Smooth muscle cell (in vitro differentiated cells): ENCODE data around the gene FABP7. TPM values are rescaled to one million over a fixed set of nuclear protein-coding genes. Genes with fewer than 3 reads are reported as not detected.

Experiments used
- DNase-seq: peaks from one replicate; lab custom pipeline; 2025; ENCODE audit not compliant: unreplicated experiment; lab: John Stamatoyannopoulos, UW
- H2AFZ ChIP-seq: fragments of 200-600 bp; sonication (generic); 2 replicates; pipeline ENCODE4 v1.6.0; 2016; ENCODE audit warnings: antibody characterized with exemption, low read depth, mild to moderate bottlenecking
- H3F3A ChIP-seq: fragments of 200-600 bp; sonication (generic); 2 replicates; pipeline ENCODE4 v1.6.0; 2017; ENCODE audit warnings: antibody characterized with exemption, low read depth
- H3K27ac ChIP-seq: fragments of 200-600 bp; sonication (generic); 2 replicates; pipeline ENCODE4 v1.5.1; 2016; ENCODE audit warnings: low read depth, mild to moderate bottlenecking
- H3K27me3 ChIP-seq: fragments of 200-600 bp; sonication (generic); 2 replicates; pipeline ENCODE4 v1.6.1; 2016; ENCODE audit warnings: low read depth, mild to moderate bottlenecking
- H3K36me3 ChIP-seq: fragments of 200-600 bp; sonication (generic); 2 replicates; pipeline ENCODE4 v1.5.1; 2016; ENCODE audit warnings: low read depth
- H3K4me1 ChIP-seq: fragments of 200-600 bp; sonication (generic); 2 replicates; pipeline ENCODE4 v1.5.1; 2016; ENCODE audit warnings: low read depth
- H3K4me2 ChIP-seq: fragments of 200-600 bp; sonication (generic); 2 replicates; pipeline ENCODE4 v1.6.0; 2016; ENCODE audit warnings: mild to moderate bottlenecking
- H3K4me3 ChIP-seq: fragments of 200-600 bp; sonication (generic); 2 replicates; pipeline ENCODE4 v1.5.1; 2016; ENCODE audit warnings: mild to moderate bottlenecking
- H3K79me2 ChIP-seq: fragments of 200-600 bp; sonication (generic); 2 replicates; pipeline ENCODE4 v1.6.0; 2016; ENCODE audit warnings: low read depth, mild to moderate bottlenecking
- H3K9ac ChIP-seq: fragments of 200-600 bp; sonication (generic); 2 replicates; pipeline ENCODE4 v1.6.0; 2016; ENCODE audit warnings: low read depth
- H3K9me3 ChIP-seq: fragments of 200-600 bp; sonication (generic); replicated peaks from 2 replicates; pipeline ENCODE4 v1.5.1; 2016; ENCODE audit warnings: low read depth
- H4K20me1 ChIP-seq: fragments of 200-600 bp; sonication (generic); 2 replicates; pipeline ENCODE4 v1.6.0; 2016; ENCODE audit warnings: low read depth
- CTCF ChIP-seq: fragments of 200-600 bp; sonication (generic); IDR thresholded peaks from 2 replicates; pipeline ENCODE4 v1.5.1; 2017; ENCODE audit warnings: borderline replicate concordance, mild to moderate bottlenecking, antibody characterized with exemption; ENCODE audit not compliant: insufficient read depth, poor library complexity, severe bottlenecking
- WGBS: methylation state at CpG from one replicate; pipeline ENCODE4 v1.1.7; 2016; ENCODE audit warnings: low lambda C conversion rate; 5-methylcytosine and 5-hydroxymethylcytosine counted together
- polyA plus RNA-seq: library from polyadenylated mRNA; unstranded; fragments of >200 nt; fragmentation: Nextera tagmentation; extraction: Ambion mirVana; gene quantifications from 2 replicates; pipeline ENCODE4 v1.2.1, GENCODE V29; 2016
- total RNA-seq: library from RNA; depleted of rRNA; stranded (reverse); fragments of >200 nt; gene quantifications from 2 replicates; pipeline ENCODE4 v1.2.3, GENCODE V29; 2014

Gene FABP7
- total and polyA plus RNA-seq, 2 experiments from 2014 or later = not detected

DNA sequence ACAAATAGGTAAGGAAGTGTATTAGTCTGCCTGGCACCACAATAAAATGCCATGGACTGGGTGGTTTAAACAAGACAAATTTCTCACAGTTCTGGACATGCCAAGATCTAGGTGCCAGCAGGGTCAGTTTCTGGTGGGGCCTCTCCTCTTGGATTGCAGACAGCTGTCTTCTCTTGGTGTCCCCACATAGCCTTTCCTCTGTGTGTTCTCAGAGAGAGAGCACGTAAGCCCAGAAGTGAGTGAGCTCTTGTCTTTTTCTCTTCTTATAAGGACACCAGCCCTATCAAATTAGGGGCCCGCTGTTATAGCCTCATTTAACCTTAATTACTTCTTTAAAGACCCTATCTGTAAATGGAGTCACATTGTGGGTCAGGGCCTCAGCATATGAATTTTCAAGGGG is 37.8 kb downstream of the FABP7 start:
- Histone ChIP-seq H3K36me3 (no peaks in the 10 kb centered on the region), H3K27me3 (no peaks in the 10 kb centered on the region), H3K9me3 (no peaks in the 10 kb centered on the region), H2AFZ (no peak overlapping the region), H3K4me1 (no peaks in the 10 kb centered on the region), H4K20me1 (no peaks in the 10 kb centered on the region), H3K4me3 (no peak overlapping the region), H3F3A (no peaks in the 10 kb centered on the region), H3K27ac (no peak overlapping the region), H3K4me2 (no peak overlapping the region), H3K79me2 (no peaks in the 10 kb centered on the region), H3K9ac (no peak overlapping the region)
- 67% methylated on average over 2 of the region's 2 CpGs for WGBS
- DNase-seq = no peak
- no peak for TF ChIP-seq CTCF

DNA sequence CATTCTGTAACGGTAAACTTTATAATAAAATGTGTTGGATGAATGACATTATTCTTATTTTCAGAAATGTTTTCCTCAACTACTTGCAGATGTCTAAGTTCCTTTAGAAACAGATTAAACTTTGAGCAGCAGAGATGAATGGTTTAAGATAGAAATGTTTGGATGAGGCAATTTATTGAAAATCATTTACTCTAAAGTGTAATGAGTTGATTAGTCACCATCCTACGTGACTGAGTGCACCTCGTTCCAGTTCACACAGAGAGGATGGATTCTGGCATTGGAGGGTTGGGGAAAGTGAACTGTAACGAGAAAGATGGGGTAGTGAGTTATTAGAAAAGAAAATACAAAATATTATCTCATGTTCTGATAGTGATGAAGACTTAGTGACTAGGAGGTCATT is 38.2 kb downstream of the FABP7 start:
- H3K4me2 ChIP-seq = no peak overlapping the region
- H3K27me3 ChIP-seq = no peaks in the 10 kb centered on the region
- no peak for TF ChIP-seq CTCF
- H3K9me3 ChIP-seq = no peaks in the 10 kb centered on the region
- H3K9ac ChIP-seq = no peak overlapping the region
- H2AFZ ChIP-seq = no peak overlapping the region
- 76% methylated on average over 4 of the region's 4 CpGs for WGBS
- no peaks in the 10 kb centered on the region for H3K79me2 ChIP-seq
- no peak for DNase-seq
- no peaks in the 10 kb centered on the region for H3F3A ChIP-seq
- no peaks in the 10 kb centered on the region for H3K4me1 ChIP-seq
- no peak overlapping the region for H3K4me3 ChIP-seq
- no peaks in the 10 kb centered on the region for H3K36me3 ChIP-seq
- H3K27ac ChIP-seq = no peak overlapping the region
- H4K20me1 ChIP-seq = no peaks in the 10 kb centered on the region

DNA sequence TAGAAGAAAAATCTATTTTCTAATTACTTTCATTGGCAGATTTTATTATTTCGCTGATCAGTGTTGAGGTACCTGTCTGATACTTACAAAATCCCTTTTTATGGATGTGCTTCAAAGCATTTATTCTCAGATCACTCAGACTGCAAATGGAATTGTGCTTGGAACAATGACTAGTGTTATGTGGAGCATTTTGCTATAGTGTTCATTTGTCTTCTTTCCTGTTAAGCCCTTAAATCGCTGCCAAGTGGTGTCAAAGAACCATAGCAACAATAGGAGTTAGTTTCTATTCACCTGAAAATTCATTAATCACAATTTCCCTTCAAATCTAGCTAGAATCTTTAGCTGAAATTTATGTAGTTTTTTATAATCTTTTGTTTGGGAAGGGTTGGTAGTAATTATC is 39.4 kb downstream of the FABP7 start:
- TF ChIP-seq CTCF = no peak
- no peak for DNase-seq
- no peaks in the 10 kb centered on the region for H3K4me1 ChIP-seq
- H3K36me3 ChIP-seq = no peaks in the 10 kb centered on the region
- no peaks in the 10 kb centered on the region for H3K79me2 ChIP-seq
- no peaks in the 10 kb centered on the region for H3K9me3 ChIP-seq
- H3K27me3 ChIP-seq = no peaks in the 10 kb centered on the region
- no peak overlapping the region for H3K9ac ChIP-seq
- H4K20me1 ChIP-seq = no peaks in the 10 kb centered on the region
- no peak overlapping the region for H3K4me3 ChIP-seq
- H3K4me2 ChIP-seq = no peak overlapping the region
- H2AFZ ChIP-seq = no peak overlapping the region
- no peak overlapping the region for H3K27ac ChIP-seq
- H3F3A ChIP-seq = no peaks in the 10 kb centered on the region
- 95% methylated on average over 2 of the region's 2 CpGs for WGBS

DNA sequence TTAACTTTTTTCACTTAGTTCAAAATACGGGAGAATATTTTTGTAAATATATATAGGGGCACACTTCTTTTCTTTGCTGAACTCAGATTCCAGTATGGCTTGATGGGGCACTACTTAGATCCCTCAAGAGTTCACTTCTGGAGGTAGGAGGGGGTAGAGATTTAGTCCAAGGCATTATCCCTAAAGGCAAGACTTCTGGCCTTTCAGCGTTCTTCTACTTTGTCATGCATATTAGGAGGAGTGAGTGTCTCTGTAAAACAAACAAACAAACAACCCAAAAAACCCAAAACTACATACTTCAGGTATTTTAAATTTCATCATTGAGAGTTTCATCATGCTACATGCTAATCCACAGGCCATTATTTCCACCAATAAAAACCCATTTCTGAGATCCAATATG is 41.6 kb downstream of the FABP7 start:
- H3K4me2 ChIP-seq = no peak overlapping the region
- no peaks in the 10 kb centered on the region for H3K27me3 ChIP-seq
- no peak overlapping the region for H3K27ac ChIP-seq
- H4K20me1 ChIP-seq = no peaks in the 10 kb centered on the region
- H2AFZ ChIP-seq = no peak overlapping the region
- WGBS = 64% methylated on average over 2 of the region's 2 CpGs
- H3K9ac ChIP-seq = no peak overlapping the region
- no peak for TF ChIP-seq CTCF
- H3K79me2 ChIP-seq = no peaks in the 10 kb centered on the region
- H3K9me3 ChIP-seq = no peaks in the 10 kb centered on the region
- no peak for DNase-seq
- no peaks in the 10 kb centered on the region for H3K36me3 ChIP-seq
- H3F3A ChIP-seq = no peaks in the 10 kb centered on the region
- H3K4me1 ChIP-seq = no peaks in the 10 kb centered on the region
- no peak overlapping the region for H3K4me3 ChIP-seq
